Gastroesophageal sphincter (tissue), 3 donors: Measurements from ENCODE around the gene TEX28.

Experiments
- CTCF ChIP-seq, 4 experiments: fragments of 200-600 bp in 2 of 4; fragments of 450-650 bp in 2 of 4; sonication (generic) in 1 of 4; IDR thresholded peaks; one replicate each; pipeline ENCODE4 v1.5.1; 2017 to 2019; ENCODE audit warnings: antibody characterized with exemption in 4 of 4, mild to moderate bottlenecking in 2 of 4, moderate library complexity in 2 of 4
- POLR2A ChIP-seq, 2 donors: fragments of 450-650 bp; IDR thresholded peaks; one replicate each; pipeline ENCODE4 v1.6.1; 2017; ENCODE audit warnings: antibody characterized with exemption in 2 of 2, mild to moderate bottlenecking in 2 of 2, moderate library complexity in 1 of 2

- no peak for TF ChIP-seq POLR2A (IDR thresholded peaks at IDR 0.05)
- no peak for TF ChIP-seq CTCF (IDR thresholded peaks at IDR 0.05)
Measured at GRCh38 chrX:154320406-154320805, 25.5 kb upstream of the TEX28 start.
